SH-SY5Y (cell line): Measurements from ENCODE around the gene RGS3.

Experiments
- GATA2 ChIP-seq: IDR thresholded peaks from 2 replicates; pipeline ENCODE4 v1.6.1; 2011; ENCODE audit warnings: mild to moderate bottlenecking, low read depth, low read length
- GATA3 ChIP-seq: IDR thresholded peaks from 2 replicates; pipeline ENCODE4 v1.6.1; 2011; ENCODE audit warnings: low read depth, mild to moderate bottlenecking, low read length, moderate library complexity

DNA sequence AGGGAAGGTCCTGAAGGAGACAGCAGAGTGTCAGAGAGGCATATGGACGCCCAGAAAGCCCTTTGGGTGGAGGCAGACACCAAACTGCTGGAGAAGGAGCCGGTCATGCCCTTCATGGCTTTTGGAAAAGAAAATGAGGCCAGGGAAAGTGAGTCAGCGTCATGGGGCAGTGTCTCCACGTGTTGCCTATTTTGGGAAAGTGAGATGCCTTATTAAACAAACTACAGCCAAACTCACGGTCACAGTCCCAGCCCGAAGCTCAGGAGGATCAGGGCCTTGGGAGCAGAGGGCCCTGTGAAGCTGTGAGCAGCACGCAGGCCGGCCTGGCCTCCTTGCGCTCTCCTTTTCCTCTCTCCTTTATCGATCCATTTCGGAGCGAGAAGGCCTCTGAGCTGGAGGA is 25.0 kb downstream of the RGS3 start:
- TF ChIP-seq GATA3 (no peak), GATA2 (no peak)
